Endothelial cell of umbilical vein (primary cell): ENCODE results near the gene SLC9A3.

ENCODE experiments used
- CTCF ChIP-seq, 2 donors: IDR thresholded peaks; 1 replicate in 1 of 2; 2 replicates in 1 of 2; pipeline ENCODE4 v1.5.1; 2011; ENCODE audit warnings: low read length in 2 of 2, mild to moderate bottlenecking in 2 of 2, moderate library complexity in 2 of 2, control low read depth in 1 of 2, inconsistent platforms in 1 of 2, low read depth in 1 of 2; ENCODE audit not compliant: insufficient read depth in 1 of 2; ENCODE audit errors: extremely low read depth in 1 of 2
- EZH2 ChIP-seq: IDR thresholded peaks from 2 replicates; pipeline ENCODE4 v1.6.1; 2012; ENCODE audit warnings: borderline replicate concordance, low read depth, mild to moderate bottlenecking, moderate library complexity, low read length, inconsistent platforms; ENCODE audit not compliant: severe bottlenecking
- GATA2 ChIP-seq: IDR thresholded peaks from 2 replicates; pipeline ENCODE4 v1.7.0; 2011; ENCODE audit warnings: low read depth, mild to moderate bottlenecking, moderate library complexity, mixed read lengths, low read length; ENCODE audit not compliant: insufficient read length, insufficient read depth
- JUN ChIP-seq: IDR thresholded peaks from 2 replicates; pipeline ENCODE4 v1.6.1; 2011; ENCODE audit warnings: borderline replicate concordance, low read depth; ENCODE audit not compliant: insufficient read length, insufficient read depth
- MAX ChIP-seq: IDR thresholded peaks from 2 replicates; pipeline ENCODE4 v1.6.1; 2011; ENCODE audit not compliant: insufficient read depth, insufficient read length
- MYC ChIP-seq: IDR thresholded peaks from one replicate; pipeline ENCODE4 v1.6.1; 2011; ENCODE audit warnings: mild to moderate bottlenecking, low read depth, low read length
- POLR2A ChIP-seq: IDR thresholded peaks from 2 replicates; pipeline ENCODE4 v1.6.1; 2012; ENCODE audit warnings: low read depth, mild to moderate bottlenecking, control low read depth, low read length
- POLR2AphosphoS5 ChIP-seq: IDR thresholded peaks from 2 replicates; pipeline ENCODE4 v1.6.1; 2012; ENCODE audit warnings: low read depth, mild to moderate bottlenecking, control low read depth, low read length, moderate library complexity; ENCODE audit not compliant: insufficient read depth

GRCh38 chr5:572398-573019, 48.3 kb upstream of the SLC9A3 start:
- TF ChIP-seq CTCF (IDR thresholded peaks at IDR 0.05; ENCODE audit: extremely low read depth in 1 of 2, insufficient read depth in 1 of 2, low read depth in 1 of 2, low read length in 2 of 2), result no peak
- TF ChIP-seq POLR2AphosphoS5, result no peak
- no peak for TF ChIP-seq POLR2A
- no peak for TF ChIP-seq EZH2
- no peak for TF ChIP-seq JUN
- TF ChIP-seq GATA2, result no peak
- TF ChIP-seq MAX, result no peak
- TF ChIP-seq MYC, result no peak
